Mucosa of stomach (tissue), 1 donor: Measurements from ENCODE around the gene VIPAS39.
A peak's percentile ranks its signal among the peaks of the same experiment; 100 is the strongest.

Source experiments
- H3K27me3 ChIP-seq: one replicate; pipeline ENCODE4 v1.7.0; 2013; ENCODE audit warnings: mild to moderate bottlenecking, low read length; ENCODE audit not compliant: control insufficient read depth, insufficient read depth
- H3K36me3 ChIP-seq: one replicate; pipeline ENCODE4 v1.7.0; 2013; ENCODE audit warnings: low read length; ENCODE audit not compliant: control insufficient read depth, insufficient read depth
- H3K4me1 ChIP-seq: one replicate; pipeline ENCODE4 v1.7.0; 2013; ENCODE audit warnings: mild to moderate bottlenecking, low read length; ENCODE audit not compliant: control insufficient read depth, insufficient read depth
- H3K4me3 ChIP-seq: one replicate; pipeline ENCODE4 v1.7.0; 2013; ENCODE audit warnings: low read length
- H3K9ac ChIP-seq: one replicate; pipeline ENCODE4 v1.7.0; 2013; ENCODE audit warnings: mild to moderate bottlenecking, low read length, moderate library complexity
- H3K9me3 ChIP-seq: one replicate; pipeline ENCODE4 v1.7.0; 2013; ENCODE audit warnings: mild to moderate bottlenecking, low read length, moderate library complexity; ENCODE audit not compliant: control insufficient read depth
- donor health status: Pancreatic carcinoma.

VIPAS39 gene

GRCh38 chr14:77457522-77458248 lies at the start of gene VIPAS39, which contains the start of gene AHSA1:
Gene VIPAS39 (minus strand): TSS chr14:77457601. CDS start chr14:77454102, 3,499 bp downstream.
Gene AHSA1 (plus strand): TSS chr14:77458093. CDS start chr14:77458190, 97 bp downstream.
- Histone ChIP-seq H3K4me3 (peak within 1 kb of the TSS; percentile 79), H3K36me3 (no peaks in the 10 kb centered on the region), H3K9ac (peak within 1 kb of the TSS; percentile 81), H3K27me3 (no peaks in the 10 kb centered on the region), H3K9me3 (no peaks in the 10 kb centered on the region), H3K4me1 (peaks cover 4% of the 10 kb centered on the region)

GRCh38 chr14:77505031-77505430 lies 47.6 kb upstream of the VIPAS39 start:
- Histone ChIP-seq H3K4me1 (no peaks in the 10 kb centered on the region), H3K9ac (no peak overlapping the region), H3K27me3 (peaks cover 6% of the 10 kb centered on the region), H3K4me3 (no peak overlapping the region), H3K36me3 (no peaks in the 10 kb centered on the region), H3K9me3 (no peaks in the 10 kb centered on the region)

- no peaks in the 10 kb centered on the region for H3K36me3 ChIP-seq
- H3K4me3 ChIP-seq, result no peak overlapping the region
- peaks cover 5% of the 10 kb centered on the region for H3K4me1 ChIP-seq
- no peaks in the 10 kb centered on the region for H3K9me3 ChIP-seq
- peaks cover 25% of the 10 kb centered on the region for H3K27me3 ChIP-seq
- H3K9ac ChIP-seq, result no peak overlapping the region
Measured at GRCh38 chr14:77503138-77503537, 45.7 kb upstream of the VIPAS39 start.

- H3K9me3 ChIP-seq, result no peaks in the 10 kb centered on the region
- no peak overlapping the region for H3K9ac ChIP-seq
- H3K36me3 ChIP-seq, result no peaks in the 10 kb centered on the region
- peaks cover 29% of the 10 kb centered on the region for H3K27me3 ChIP-seq
- H3K4me1 ChIP-seq, result peaks cover 9% of the 10 kb centered on the region
- H3K4me3 ChIP-seq, result no peak overlapping the region
Measured at GRCh38 chr14:77502109-77502782, 44.8 kb upstream of the VIPAS39 start.

- Histone ChIP-seq H3K4me1 (peaks cover 9% of the 10 kb centered on the region), H3K36me3 (no peaks in the 10 kb centered on the region), H3K9me3 (no peaks in the 10 kb centered on the region), H3K4me3 (peak overlapping the region; percentile 14), H3K27me3 (peaks cover 29% of the 10 kb centered on the region), H3K9ac (no peak overlapping the region)
Measured at GRCh38 chr14:77498984-77499527, 41.7 kb upstream of the VIPAS39 start.

- Histone ChIP-seq H3K9ac (no peak within 1 kb of the TSS), H3K36me3 (no peaks in the 10 kb centered on the region), H3K4me3 (peak within 1 kb of the TSS; percentile 14), H3K4me1 (peaks cover 9% of the 10 kb centered on the region), H3K27me3 (peaks cover 29% of the 10 kb centered on the region), H3K9me3 (no peaks in the 10 kb centered on the region)
Measured at GRCh38 chr14:77498120-77498979, 40.9 kb upstream of the VIPAS39 start, which contains the start of gene ISM2. Gene ISM2 (minus strand): TSS chr14:77498816. CDS start chr14:77498793, 23 bp downstream.

- Histone ChIP-seq H3K9ac (no peak overlapping the region), H3K4me3 (no peak overlapping the region), H3K4me1 (peaks cover 9% of the 10 kb centered on the region), H3K27me3 (peaks cover 26% of the 10 kb centered on the region), H3K36me3 (no peaks in the 10 kb centered on the region), H3K9me3 (no peaks in the 10 kb centered on the region)
Measured at GRCh38 chr14:77495334-77495733, 37.9 kb upstream of the VIPAS39 start.

GRCh38 chr14:77491056-77491455 lies 33.7 kb upstream of the VIPAS39 start:
- H3K36me3 ChIP-seq, result no peaks in the 10 kb centered on the region
- H3K4me1 ChIP-seq, result no peaks in the 10 kb centered on the region
- no peaks in the 10 kb centered on the region for H3K9me3 ChIP-seq
- no peak overlapping the region for H3K9ac ChIP-seq
- no peak overlapping the region for H3K4me3 ChIP-seq
- H3K27me3 ChIP-seq, result no peaks in the 10 kb centered on the region

- Histone ChIP-seq H3K4me3 (no peak overlapping the region), H3K9me3 (no peaks in the 10 kb centered on the region), H3K4me1 (no peaks in the 10 kb centered on the region), H3K27me3 (no peaks in the 10 kb centered on the region), H3K36me3 (no peaks in the 10 kb centered on the region), H3K9ac (no peak overlapping the region)
Measured at GRCh38 chr14:77490347-77490986, 33.1 kb upstream of the VIPAS39 start.

GRCh38 chr14:77489041-77489440 lies 31.6 kb upstream of the VIPAS39 start:
- no peak overlapping the region for H3K4me3 ChIP-seq
- H3K4me1 ChIP-seq, result no peaks in the 10 kb centered on the region
- H3K27me3 ChIP-seq, result no peaks in the 10 kb centered on the region
- no peaks in the 10 kb centered on the region for H3K9me3 ChIP-seq
- H3K36me3 ChIP-seq, result no peaks in the 10 kb centered on the region
- H3K9ac ChIP-seq, result no peak overlapping the region

GRCh38 chr14:77488558-77488957 lies 31.2 kb upstream of the VIPAS39 start:
- Histone ChIP-seq H3K4me1 (no peaks in the 10 kb centered on the region), H3K9me3 (no peaks in the 10 kb centered on the region), H3K36me3 (no peaks in the 10 kb centered on the region), H3K4me3 (no peak overlapping the region), H3K9ac (no peak overlapping the region), H3K27me3 (no peaks in the 10 kb centered on the region)
